GM20431 (cell line): ENCODE data around the gene TCOF1.
"Not testable (repeated sequence)": the region's sequence is repeated elsewhere in the genome, so short reads cannot be mapped to it uniquely, and the experiment has no call there.

Experiments
- in situ Hi-C: fragments of 300-500 bp; cut with MseI, MboI; formaldehyde crosslinking; loops from one replicate; pipeline ENCODE4 v1.15.0; 2020; ENCODE audit warnings: low sequenced_read_pairs; ENCODE audit not compliant: unreplicated experiment

The TCOF1 gene

GRCh38 chr5:150402229-150402773 lies 44.8 kb downstream of the TCOF1 start:
- in situ Hi-C loops = no loop called here

GRCh38 chr5:150402901-150403342 lies 45.4 kb downstream of the TCOF1 start:
- in situ Hi-C loops = no loop called here

DNA sequence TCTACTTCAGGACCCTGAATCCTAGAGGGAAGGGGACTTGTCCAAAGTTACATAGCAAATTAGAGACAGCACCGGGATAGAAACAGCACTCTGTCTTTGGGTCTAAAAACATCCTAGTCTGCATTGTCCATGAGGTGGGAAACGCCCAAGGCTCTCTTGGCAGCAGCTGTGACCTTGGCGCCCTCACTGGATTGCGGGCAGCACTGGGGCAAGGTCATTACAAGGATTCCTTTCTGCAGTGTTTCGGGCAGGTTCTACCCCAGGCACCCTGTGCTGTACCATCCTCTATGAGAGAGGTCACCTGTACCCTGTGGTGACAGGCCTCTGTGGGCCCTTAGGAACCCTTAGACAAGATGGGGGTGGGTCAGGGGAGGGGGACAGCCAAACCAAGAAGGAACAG lies 46.6 kb downstream of the TCOF1 start:
- in situ Hi-C loops = no loop called here

GRCh38 chr5:150404535-150404934 lies 47.0 kb downstream of the TCOF1 start:
- in situ Hi-C loops = no loop called here

- in situ Hi-C loops = no loop called here
Measured at GRCh38 chr5:150404941-150405816, 47.7 kb downstream of the TCOF1 start.

DNA sequence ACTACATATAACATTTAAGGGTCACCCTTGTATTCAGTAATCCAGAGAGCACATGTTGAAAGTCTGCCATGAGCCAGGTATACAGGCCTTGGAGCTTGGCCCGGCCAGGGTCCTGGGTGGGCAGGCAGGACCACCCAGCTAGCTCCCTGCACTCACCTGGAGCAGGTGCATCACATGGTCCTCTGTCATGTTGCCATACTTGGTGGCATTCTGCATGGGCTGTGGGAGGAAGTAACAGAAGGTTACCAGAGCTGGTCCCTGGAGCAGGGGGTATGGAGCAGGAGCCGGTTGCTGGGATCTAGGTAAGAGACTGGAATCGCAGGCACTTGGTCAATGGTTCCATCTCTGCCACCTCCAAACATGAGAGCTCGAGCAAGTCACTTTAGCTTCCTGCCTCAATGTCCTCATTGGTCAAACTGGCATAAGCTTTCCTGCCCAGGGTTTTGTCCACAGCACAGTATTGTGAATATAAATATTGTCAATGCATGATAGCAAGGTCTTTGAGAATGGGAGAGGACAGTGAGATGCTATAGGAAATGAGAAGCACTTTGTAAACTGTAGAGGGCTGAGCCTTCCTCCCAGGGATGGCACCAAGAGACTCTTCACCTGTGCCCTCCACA lies 48.7 kb downstream of the TCOF1 start:
- in situ Hi-C loops = no loop called here

DNA sequence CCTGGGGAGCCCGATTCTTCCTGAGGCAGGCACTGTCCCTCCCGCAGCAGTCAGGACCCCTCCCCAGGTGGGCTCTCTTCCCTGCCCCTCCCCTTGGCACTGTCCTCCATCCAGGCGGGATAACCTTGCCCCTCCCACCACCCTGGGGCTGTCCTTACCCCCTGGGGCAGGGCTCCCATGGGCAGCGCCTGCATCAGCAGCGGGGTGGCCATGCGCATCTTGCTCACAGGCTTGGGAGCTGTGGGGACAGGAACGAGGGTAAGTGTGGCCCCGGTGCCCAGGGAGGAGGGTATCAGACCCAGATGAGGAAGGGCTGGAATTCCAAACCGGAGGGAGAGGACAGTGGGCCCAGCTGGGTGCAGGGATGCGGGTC lies 49.2 kb downstream of the TCOF1 start:
- in situ Hi-C loops = no loop called here

DNA sequence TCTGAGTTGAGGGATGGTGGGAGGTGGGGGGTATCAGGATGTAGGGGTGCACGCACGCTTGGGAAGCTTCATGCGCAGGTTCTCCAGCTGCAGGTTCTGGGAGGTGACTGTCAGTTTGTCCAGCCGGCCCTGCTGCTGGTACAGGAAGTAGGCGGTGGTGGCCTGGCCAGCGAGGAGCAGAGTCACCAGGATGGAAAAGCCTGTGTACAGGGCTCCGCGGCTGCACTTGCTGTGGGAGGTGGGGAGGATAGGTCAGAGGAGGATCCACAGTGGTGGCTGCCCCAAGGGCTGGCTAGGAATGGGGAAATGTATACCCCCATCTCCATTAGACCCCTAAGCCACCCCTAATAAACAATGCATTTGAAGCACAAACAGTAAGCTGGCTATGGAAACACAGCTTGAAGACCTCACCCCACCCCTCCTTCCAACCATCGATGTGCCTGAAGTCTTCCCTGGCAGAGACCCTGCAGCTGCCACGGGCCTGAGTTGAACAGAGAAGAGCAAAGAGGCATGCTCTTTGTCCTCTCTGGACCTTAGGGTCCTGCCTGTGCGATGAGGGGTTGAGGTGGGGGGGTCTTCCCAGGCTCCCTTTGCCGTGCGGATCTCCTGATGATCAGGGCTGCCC lies 49.7 kb downstream of the TCOF1 start:
- in situ Hi-C loops = no loop called here

DNA sequence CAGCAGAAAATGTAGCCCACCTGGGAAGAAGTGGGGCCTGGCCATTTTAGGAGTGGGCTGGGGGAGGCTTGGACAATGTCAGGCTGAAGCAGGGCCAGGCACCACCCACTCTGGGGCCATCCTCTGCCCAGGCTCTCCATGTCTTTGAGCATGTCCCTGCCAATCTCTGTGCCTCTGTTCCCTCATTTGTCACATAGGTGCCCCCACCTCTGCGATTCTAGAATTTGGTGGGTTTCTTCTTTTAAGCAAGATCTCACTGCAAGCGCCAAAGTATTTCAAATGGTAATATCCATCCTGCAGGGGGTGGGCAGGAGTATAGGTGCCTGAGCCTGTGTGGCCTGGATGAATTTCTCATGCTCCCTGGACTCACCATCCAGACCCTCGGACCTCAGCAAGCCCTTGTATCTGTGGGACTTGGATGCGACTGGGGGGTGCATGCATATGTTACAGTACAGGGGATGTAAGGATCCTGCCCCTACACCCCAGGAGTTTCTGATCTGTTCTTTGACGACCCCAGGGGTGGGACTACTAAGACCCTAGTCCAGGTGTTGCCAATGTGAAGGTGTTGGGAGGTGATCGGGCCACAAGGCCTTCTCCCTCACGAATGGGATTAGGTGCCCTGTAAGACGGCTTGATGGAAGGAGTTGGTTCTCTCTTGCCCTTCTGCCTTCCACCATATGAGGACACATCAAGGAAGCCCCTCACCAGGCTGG lies 50.9 kb downstream of the TCOF1 start:
- in situ Hi-C loops = no loop called here

DNA sequence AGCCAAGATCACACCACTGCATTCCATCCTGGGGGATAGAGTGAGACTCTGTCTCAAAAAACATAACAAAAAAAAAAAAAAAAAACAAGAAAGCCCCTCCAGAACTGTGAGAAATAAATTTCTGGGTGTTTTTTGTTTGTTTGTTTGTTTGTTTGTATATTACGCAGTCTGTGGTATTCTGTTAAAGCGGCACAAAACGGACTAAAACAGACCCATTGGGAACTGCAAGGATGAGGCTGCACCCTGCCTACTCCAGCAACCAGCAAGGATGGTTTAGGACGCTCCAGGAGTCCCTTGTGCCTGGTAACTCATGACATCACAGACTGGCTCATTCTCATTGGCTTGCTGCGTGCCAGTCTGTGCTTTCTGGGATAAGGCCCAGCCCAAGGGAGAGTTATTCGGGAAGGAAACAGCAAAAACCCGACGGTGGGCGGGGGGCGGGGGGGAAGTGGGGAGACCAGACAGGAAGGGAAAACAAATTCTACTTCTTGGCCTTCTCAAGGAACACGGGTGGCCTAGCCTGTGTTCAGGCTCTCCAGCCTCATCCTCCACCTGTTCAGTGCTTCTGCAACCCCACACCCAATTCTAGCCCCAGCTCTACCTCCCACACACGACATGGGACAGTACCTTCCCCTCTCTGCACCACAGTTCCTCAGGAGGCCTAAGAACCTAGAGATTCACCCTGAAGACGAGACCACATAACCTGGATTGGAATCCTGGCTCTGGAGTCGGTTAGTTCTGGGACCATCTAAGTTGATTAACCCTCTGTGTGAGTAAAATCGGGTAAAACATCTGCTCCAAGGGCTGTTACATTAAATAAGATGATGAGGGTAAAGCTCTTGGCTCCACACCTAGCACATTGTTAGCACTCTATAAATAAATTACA lies 52.4 kb downstream of the TCOF1 start:
- in situ Hi-C loops = no loop called here

- in situ Hi-C loops = no loop called here
Measured at GRCh38 chr5:150410524-150411244, 53.2 kb downstream of the TCOF1 start.

DNA sequence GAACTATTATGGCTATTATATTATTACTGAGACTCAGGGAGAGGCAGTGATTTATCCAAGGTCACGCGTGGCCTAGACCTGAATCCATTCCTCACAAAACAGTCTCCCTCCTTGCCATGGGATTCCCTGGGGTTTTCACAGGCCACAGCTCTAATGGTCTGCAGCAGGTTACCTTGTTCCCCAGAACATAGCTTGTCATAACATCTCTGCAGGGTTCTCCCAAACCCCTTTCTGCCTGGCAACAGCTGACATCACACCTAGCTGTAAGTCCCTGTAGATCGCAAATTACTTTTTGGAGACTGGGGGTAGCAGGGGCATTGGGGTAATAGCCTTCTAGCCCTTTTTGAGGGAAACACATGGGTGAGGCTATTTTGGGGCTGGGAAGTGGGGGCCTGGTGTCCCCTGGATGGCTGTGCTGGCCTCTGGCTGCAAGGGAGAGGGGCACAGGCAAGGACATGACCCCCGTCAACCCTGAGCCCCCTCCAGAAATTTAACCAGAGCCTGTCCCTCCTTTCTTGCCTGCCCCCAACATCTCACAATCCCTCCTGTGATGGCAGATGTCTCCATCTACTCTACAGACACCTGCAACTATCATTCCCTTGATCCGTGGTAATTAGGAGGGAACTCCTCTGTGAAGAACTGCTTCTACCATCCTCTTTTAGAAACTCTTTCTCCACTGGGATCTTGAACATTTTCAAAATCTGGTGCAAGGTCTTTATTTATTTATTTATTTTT lies 53.9 kb downstream of the TCOF1 start:
- in situ Hi-C loops = no loop called here

- in situ Hi-C loops = no loop called here
Measured at GRCh38 chr5:150412319-150413175, 55.0 kb downstream of the TCOF1 start, which contains the start of gene CD74. CD74 (minus strand) TSS chr5:150412910; CDS start chr5:150412749, 161 bp downstream.

- in situ Hi-C loops = no loop called here
Measured at GRCh38 chr5:150413176-150413901, 55.8 kb downstream of the TCOF1 start.

DNA sequence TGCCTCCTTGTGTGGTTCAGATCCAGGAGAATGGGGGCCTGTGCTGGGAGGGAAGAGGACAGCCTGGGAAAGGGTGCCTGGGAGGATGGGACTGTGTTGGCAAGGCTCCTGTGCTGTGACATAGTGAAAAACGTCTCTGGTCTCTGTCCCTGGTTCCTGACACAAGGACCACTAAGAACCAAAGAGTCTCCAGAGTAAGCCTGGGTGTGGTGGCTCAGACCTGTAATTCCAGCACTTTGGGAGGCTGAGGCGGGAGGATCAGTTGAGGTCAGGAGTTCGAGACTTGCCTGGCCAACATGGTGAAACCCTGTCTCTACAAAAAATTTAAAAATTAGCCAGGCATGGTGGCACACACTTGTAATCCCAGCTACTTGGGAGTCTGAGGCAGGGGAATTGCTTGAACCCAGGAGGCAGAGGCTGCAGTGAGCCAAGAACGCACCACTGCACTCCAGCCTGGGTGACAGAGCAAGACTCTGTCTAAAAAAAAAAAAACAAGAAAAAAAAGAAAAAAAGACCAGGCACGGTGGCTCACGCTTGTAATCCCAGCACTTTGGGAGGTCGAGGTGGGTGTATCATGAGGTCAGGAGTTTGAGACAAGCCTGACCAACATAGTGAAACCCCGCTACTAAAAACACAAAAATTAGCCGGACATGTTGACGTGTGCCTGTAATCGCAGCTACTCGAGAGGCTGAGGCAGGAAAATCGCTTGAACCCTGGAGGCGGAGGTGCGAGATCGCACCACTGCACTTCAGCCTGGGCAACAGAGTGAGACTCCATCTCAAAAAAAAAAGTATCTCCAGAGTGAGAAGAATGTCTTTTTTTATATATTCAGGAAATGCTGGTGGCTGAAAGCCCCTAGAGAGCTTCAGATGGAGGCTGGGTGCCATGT lies 56.6 kb downstream of the TCOF1 start:
- in situ Hi-C loops = not testable (repeated sequence)
